GM18870 (cell line): Measurements from ENCODE around the gene DOHH.

Experiments used
- ATAC-seq: cut with Tn5 transposase; IDR thresholded peaks from one replicate; pipeline ENCODE4 v1.9.1; 2021; ENCODE audit warnings: moderate library complexity; ENCODE audit not compliant: unreplicated experiment

The DOHH gene

DNA sequence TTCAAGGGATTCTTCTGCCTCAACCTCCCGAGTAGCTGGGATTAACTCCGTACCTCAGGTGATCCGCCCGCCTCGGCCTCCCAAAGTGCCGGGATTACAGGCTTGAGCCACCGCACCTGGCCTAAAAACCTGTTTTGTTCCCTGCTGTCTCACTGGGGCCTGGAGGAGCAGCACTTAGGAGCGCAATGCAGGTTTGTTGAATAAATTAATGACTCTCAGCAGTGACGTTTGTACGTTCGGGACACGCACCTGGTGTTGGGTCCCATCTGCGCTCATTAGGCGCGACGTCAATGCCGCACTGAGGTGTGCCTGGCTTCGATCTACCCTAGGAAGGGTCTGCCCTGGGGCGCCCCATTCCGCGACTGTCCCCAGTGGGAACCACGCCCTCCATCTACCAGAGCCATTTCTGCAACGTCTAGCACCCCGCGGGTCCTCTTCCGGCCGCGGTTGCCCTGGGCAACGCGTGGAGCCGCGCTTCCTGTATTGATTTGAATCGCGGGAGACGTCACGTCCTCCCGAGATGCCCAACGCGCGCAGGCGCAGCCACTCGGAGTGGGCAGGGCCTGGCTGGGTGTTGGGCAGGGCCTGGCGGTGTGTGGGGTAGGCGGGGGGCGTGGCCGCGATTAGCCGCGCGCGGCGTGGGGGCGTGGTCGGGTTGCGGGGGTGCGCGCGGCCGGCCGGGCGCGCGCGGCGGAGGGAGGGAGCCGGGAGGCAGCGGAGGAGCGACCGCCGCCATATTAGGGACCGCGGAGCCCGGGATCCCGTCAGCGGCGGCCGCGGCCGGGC lies 5.3 kb upstream of the DOHH start, which contains the start of gene FZR1:
FZR1 (plus strand) TSS at position 714 of the 786 bp plus-strand sequence. CDS start 16,679 bp downstream, outside the sequence.
- ATAC-seq: peak; percentile 71

DNA sequence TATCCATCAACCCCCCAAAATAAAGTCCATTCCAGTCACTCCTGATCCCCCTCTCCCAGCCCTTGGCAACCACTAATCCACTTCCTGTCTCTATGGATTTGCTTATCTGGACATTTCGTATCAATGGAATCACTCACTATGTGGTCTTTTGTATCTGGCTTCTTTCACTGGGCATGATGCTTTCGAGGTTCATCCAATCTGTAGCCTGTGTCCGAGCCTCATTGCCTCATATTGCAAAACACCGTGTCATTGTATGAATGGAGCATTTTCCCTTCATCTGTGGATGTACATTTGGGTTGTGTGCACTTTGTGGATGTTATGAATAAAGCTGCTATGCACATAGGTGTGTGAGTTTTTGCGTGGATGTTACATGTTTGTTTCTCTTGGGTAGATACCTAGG lies 4.3 kb upstream of the DOHH start:
- no peak for ATAC-seq

DNA sequence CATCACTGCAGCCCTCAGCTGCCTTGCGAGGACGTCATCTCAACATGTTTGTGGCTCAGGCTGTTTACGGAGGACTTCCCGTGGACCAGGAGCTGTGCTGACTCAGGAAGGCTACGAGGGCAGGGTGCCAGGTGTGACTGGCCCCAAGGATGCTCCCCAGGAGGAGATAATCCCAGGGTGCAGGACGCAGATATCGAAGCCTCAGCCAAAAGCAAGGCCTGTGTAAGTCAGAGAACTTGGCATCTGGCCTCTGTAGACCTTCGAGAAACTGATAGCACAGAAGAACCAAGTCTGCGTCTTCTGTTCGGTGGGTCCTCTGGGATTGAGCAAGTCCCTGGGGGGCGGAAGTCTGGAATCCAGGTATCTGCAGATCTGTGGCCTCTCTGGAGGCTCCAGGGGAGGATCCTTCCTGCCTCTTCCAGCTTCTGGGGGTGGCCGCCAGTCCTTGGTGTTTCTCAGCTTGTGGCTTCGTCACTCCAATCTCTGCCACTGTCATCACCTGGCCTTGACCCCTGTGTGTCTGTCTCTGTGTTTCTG lies 2.6 kb upstream of the DOHH start:
- ATAC-seq: no peak

DNA sequence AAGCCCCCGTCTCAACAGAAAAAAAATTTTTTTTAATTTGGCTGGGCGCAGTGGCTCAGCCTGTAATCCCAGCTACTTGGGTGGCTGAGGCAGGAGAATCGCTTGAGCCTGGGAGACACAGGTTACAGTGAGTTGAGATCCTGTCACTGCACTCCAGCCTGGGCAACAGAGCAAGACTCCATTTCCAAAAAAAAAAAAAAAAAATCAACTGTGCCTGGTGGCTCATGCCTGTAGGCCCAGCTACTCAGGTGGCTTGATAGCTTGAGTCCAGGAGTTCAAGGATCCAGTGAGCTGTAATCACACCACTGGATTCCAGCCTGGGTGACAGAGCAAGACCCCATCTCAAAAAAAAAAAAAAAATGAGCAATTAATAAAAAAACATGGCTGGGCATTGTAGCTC lies 1.3 kb upstream of the DOHH start:
- no peak for ATAC-seq

DNA sequence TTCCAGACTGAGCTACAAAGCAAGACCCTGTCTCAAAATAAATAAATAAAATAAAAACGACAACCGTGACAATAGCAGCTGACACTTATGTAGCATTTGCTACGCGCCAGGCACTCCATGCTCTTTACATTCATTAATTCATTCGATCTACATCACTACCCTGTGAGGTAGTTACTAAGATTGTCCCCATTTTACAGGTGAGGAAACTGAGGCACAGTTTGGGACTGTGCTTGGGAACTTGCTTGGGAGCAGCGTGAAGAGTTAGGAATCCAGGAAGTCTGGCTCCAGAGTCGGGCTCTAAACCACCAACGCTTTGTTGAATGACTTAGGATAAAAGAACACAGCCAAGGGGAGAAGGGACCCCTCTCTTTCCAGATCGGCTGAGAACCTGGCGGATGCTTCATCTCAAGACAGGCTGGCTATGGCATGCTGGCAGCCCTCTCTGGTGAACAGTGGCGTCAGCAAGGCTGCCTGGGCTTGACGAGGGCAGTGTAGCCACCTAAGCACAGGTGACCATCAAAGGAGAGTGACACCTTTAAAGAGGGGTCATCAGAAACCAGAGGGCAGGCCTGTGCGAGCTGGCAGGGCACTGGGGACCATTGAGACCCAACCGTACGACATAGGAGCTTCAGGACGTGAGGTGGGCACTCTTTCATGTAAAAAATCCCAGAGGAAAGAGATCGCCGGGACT lies 591 bp downstream of the DOHH start:
- ATAC-seq: no peak

DNA sequence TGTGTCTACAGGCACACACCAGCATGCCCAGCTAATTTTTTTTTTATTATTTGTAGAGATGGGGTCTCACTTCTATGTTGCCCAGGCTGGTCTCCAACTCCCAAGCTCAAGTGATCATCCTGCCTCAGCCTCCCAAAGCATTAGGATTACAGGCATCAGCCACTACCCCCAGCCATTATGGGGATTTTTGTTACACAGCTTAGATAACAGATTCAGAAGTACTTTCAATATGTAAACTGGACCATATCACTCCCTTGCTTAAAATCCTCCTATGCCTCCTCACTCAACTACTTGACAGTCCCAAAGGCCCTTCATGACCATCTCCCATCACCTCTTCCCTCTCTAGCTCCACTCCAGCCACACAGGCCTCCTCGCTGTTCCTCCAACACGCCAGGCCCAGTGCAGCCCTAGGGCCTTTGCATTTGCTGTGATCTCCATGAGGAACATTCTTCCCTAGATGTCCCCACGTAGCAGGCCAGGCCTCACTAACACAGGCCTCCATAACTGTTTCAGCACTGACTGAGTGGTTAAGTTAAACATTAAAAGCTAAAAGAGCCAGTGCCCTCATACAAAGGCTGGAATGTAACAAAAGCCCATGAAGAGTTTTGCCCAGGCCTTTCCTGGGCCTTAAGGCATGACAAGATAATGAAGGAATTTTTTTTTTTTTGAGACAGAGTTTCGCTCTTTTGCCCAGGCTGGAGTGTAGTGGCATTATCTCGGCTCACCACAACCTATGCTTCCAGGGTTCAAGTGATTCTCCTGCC lies 2.5 kb downstream of the DOHH start:
- no peak for ATAC-seq

DNA sequence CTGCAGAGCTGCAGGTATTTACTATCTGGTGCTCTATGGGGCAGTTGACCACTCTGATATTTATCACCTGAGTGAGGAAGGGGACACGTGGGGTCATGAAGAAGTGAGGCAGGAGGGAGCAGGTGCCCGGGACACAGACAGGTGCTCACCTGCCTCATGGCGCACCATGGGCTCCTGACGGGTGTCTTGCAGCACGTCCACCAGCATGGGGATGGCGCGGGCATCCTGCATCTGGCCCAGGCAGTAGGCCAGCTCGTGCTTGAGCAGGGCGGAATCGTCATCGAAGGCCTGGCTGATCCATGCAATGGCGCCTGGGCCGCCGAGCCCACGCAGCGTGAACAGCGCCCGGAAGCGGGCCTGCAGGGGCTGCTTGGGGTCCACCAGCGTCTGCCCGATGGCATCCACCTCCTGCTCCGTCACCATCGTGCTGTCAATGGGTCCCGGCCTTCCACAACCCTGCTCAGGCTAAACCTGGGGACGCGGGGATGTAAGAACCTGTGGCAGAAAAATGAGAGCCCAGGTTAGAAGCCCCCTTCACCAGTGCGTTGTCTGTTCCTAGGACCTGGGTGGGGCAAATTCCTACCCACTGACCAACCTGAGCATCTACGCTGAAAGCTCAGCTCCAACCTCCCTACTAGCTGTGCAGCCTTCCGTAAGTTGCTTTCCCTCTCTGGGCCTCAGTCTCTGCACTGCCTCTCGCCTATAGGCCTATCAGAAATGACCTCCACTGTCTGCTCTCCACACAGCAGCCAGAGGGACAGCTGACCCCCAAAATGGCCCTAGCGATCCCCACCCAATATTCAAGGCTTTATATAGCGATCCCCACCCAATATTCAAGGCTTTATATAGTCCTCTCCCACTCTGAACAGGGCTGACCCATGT lies 3.8 kb downstream of the DOHH start:
- ATAC-seq: no peak

DNA sequence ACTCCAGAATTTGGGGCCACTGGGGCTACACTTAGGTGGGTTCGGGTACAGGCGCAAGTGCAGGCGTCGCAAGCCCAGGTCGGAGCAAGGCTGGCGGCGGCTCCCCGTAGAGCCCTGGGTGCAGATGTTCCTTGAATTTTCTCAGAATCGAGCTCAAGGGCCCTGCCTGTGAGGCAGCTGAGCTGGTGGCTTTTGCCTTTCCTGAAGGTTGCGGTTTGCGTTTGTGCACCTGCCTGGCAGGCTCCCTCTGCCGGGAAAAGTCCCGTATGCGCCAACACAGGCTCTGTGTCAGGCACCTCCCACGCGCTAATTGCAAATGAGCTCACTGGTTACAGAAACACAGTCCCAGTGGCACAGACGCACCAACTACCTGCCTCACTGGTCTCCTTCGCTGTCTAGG lies 5.9 kb downstream of the DOHH start:
- no peak for ATAC-seq

DNA sequence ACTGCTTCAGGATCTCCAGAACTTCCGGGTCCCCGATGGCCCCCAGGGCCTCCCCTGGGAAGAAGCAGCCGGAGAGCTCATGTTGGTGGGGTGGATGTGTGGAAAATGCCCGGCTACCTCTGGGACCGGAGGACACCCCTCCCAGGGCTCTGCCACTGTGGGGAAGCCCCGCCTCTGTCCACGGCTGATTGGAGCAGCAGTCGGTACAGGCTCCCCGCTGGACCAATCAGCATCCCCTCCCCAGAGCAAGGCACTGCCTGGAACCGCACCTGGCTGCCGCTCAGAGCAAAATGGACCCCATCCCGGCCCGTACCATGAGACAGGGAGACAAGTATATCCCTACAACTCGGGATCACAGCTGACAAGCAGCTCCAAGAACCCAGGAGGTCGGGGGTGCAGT lies 6.4 kb downstream of the DOHH start:
- ATAC-seq: no peak

DNA sequence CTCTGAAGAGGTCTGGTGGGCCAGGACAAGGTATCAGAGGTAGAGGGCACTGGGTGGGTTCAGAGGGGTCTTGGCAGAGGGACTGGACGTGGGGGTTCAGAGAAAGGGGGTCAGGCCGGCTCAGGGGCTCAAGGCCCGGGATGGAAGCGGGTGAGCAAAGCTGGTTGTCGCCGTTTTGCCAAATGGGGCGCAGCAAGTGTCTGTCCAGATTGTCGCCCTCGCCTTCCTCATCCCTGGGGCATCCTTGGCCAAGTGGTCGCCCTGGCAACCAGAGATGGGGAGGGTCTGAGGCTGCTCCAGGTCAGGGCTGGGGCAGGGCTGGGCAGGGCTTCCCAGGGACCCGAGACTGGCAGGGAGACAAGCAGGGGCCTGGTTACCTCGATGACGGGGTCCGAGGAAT lies 6.8 kb downstream of the DOHH start:
- ATAC-seq: no peak

DNA sequence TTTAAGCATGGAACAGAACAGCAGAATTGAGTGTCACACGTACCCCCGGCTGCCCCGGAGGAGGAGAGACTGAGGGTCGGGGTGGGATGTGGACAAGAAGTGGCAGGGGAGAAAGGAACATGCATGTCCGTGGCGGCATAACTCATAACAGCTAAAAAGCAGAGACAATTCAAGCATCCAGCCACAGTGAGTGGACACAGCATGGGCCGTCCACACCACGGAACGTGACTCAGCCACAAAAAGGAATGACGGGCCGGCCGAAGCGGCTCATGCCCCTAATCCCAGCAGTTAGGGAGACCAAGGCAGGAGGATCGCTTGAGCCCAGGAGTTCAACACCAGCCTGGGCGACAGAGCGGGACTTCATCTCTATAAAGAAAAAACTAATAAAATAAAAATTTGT lies 7.6 kb downstream of the DOHH start:
- ATAC-seq: no peak

DNA sequence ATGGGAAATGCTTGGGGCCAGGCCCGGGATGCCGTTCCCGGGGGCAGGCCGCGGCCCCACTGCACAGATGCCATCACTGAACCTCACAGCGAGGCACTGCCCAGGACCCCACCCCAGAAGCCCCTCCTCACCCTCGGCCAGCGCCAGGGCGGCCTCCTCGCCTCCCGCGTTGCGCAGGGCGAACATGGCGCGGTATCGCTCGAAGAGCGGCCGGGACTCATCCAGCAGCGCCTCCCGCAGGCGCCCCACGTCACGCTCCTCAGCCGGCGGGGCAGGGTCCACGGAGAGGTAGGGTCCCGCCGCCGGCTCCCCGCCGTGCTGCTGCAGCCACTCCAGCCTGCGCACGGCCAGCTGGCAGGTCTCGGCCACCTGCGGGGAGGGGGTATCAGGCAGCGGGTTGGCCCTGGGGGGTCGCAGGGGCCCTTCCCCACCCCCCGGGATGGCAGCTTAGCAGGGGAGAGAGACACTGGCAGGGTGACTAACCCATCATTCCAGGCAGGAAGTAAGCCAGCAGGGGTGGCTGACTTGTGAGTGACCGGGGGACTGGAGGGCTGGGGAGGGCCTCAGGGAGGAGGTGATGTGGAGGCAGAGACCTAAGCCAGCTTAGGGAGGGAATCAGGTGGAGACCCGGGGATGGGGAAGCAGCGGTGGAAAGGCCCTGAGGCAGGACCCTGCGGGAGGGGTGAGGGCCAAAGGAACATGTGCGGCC lies 8.2 kb downstream of the DOHH start:
- ATAC-seq: no peak

DNA sequence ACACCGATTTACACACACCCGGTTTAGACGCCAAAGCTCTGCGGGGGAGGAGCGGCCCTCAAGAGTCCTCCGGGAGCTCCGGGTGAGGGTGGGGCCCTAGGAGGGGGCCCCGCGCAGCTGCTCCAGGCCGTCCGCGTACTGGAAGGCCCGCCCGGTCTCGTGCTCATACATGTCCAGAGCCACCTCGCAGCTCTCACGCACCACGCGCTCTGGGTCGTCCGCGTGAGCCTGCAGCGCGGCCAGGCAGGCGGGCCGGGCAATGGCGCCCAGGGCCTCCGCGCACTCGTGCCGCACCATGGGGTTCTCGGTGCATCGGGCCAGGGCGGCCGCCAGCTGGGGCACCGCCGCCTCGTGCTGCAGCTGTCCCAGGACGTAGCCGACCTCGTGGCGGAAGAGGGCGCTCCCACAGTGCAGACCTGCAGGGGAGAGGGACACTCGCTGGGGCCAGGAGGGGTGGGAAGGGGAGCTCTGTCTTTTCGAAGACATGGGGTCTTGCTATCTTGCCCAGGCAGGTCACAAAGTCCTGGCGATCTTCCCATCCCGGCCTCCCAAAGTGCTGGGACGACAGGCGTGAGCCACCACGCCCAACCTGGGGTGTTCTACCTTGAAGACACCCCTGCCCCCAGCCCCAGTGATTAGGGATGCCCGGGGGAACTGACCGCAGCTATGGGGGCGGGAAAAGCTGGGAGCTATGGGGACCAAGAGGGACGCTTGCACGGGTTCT lies 8.9 kb downstream of the DOHH start:
- no peak for ATAC-seq

DNA sequence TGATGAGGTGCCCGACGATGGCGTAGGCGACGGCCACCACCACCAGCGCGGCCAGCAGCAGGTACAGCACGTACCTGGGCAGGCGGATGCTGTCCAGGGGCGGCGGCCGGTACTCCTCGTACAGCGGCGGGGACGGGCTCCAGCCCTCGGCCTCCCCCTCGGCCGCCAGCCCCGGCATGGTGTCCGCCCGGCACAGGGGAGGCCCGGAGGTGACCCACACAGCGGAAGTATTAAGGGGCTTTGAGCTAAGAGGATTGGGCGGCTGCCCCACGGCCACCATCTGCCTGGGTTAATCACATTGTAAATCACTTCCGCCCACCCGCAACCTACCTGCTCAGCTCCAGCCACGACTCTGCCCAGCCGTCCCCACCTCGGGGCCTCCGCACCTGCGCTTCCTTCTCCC lies 17.2 kb downstream of the DOHH start, which contains the start of gene SMIM44:
SMIM44 (minus strand) TSS at position 216 of the 403 bp plus-strand sequence; CDS start at position 178, 38 bp downstream.
- ATAC-seq: no peak

DNA sequence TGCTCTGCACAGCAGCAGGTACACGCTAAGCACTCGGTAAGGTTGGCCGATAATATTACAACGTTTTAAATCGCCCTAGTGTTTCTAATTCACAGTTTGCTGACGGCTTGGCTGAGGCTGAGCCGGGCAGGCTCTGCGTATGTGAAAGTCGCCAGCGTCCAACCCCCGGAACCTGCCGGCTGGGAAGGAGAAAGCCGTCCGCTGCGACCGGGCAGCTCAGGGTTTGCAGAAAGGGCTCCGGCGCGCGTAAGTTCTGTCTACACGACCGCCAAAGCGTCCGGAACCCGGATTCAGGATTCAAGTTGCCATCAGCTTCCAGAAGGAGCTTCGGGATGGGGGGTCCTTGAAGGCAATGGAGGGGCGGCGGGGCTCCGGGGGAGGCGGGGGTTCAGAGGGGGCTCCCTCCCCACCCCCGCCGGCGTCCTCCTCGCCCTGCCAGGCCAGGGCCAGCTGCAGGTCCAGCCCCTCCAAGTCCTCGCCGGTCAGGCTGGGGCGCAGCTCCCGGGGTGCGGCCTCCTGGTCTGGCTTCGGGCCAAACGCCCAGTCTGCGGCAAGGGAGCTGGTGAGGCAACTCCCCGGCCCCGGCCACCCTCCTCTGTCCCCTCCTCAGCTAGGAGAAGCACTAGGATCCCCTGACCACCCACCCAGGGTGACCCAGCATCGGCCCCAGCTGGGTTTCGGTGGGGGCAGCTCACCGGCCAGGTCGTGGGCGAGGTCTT lies 17.8 kb downstream of the DOHH start:
- no peak for ATAC-seq

DNA sequence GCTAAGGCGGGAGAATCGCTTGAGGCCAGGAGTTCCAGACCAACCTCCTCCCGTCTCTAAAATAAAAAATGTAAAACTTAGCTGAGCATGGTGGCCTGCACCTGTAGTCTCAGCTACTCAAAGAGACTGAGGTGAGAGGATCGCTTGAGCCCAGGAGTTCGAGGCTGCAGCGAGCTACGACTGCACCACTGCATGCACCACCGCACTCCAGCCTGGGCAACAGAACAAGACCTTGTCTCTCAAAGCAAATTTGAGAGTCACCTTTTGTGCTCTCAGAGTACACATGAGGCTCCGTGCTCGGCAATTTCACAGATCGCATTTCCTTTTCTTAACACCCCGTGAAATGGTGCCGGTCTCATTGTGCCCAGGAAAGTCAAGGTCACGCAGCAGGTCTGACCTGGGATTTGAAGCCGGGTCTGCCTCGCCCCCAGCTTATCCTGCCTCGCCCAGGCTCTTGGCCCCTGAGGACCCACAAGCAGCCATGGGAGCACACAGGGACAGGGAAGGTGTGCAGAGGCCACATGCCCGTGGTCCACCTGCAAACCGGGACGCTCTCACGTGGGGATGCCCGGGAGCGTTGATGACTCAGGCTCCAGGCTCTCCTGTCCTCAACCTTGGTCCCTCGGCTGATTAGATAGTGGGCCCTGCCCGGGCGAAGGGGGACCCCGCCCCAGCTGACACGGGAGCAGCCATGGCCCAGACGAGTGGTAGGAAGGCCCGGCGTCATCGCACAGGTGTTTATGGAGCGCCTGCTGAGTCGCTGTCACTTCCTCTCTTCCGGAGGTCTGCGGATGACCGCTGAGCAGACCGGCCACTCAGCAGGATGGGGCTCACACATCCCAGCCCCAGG lies 19.0 kb downstream of the DOHH start:
- no peak for ATAC-seq

DNA sequence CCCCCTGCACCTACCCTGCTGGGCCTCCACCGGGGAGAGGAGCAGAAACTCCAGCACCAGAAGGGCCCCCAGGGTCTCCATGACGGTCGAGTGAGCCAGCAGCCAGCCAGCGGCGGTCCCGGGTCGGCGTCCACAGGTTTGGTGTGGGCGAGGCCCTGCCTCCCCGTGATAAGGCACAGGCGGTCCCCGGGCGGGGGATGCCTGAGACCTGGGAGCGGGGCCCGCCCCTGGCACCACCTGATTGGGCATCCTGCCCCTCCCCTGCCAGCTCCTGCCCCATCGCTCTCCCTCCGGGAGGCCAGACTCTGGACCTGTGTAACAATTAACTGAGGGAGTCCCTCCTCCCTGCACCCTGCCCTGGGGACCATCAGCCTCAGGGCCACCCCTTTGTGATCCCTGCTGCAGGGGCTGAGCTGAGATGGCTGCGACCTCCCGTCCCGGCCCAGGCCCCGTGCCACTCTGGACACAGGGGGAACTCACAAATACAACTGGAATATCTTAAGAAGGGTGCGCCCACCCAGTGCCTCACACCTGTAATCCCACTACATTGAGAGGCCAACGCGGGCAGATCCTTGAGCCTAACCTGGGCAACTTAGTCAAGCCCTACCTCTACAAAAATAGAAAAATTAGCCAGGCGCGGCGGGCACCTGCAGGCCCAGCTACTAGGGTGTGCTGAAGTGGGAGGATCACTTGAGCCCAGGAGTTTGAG lies 19.9 kb downstream of the DOHH start, which contains the start of gene SMIM24:
SMIM24 (minus strand) TSS at position 143 of the 709 bp plus-strand sequence; CDS start at position 81, 62 bp downstream.
- ATAC-seq: no peak
